OCI-LY1 (cell line): ENCODE results near the gene SIK2.

Experiments used
- EZH2 ChIP-seq: fragments of 200-600 bp; sonication (generic), shearing (Covaris generic); IDR thresholded peaks from 2 replicates; pipeline ENCODE4 v1.8.0; 2017; ENCODE audit warnings: borderline replicate concordance, mixed run types, mild to moderate bottlenecking, antibody characterized with exemption, low read length, moderate library complexity, mixed read lengths
- TF ChIP-seq, protein P1 (sequence below): fragments of 200-600 bp; sonication (generic), shearing (Covaris generic); IDR thresholded peaks from 2 replicates; pipeline ENCODE4 v1.5.1; 2017; ENCODE audit warnings: mild to moderate bottlenecking, antibody characterized with exemption, low read length, moderate library complexity, mixed read lengths

DNA sequence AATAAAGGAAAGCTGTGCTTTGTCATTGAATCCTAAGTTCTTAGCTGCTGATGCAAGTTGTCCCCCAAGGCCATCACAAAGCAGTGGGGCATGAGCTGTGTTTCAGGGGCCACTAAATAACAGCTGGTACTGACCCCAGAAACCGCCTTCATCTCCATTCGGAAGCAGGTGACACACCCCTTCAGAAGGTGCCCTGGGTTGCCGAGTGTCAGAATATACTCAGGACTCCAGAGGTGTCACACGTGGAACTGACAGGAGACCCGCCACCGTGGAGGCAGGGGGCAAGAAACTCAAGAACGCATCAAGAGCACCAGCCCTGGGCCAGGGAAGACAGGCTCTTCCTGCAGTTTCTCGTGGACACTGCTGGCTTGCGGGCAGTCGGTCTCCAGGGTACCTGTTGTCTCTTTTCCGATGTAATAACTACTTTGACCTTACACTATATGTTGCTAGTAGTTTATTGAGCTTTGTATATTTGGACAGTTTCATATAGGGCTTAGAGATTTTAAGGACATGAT, 122.4 kb downstream of the SIK2 start:
- TF ChIP-seq, protein P1, sequence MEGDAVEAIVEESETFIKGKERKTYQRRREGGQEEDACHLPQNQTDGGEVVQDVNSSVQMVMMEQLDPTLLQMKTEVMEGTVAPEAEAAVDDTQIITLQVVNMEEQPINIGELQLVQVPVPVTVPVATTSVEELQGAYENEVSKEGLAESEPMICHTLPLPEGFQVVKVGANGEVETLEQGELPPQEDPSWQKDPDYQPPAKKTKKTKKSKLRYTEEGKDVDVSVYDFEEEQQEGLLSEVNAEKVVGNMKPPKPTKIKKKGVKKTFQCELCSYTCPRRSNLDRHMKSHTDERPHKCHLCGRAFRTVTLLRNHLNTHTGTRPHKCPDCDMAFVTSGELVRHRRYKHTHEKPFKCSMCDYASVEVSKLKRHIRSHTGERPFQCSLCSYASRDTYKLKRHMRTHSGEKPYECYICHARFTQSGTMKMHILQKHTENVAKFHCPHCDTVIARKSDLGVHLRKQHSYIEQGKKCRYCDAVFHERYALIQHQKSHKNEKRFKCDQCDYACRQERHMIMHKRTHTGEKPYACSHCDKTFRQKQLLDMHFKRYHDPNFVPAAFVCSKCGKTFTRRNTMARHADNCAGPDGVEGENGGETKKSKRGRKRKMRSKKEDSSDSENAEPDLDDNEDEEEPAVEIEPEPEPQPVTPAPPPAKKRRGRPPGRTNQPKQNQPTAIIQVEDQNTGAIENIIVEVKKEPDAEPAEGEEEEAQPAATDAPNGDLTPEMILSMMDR = no peak
- TF ChIP-seq EZH2 = no peak
